WTC11 (cell line): Measurements from ENCODE around the gene SP3. TPM values are rescaled to one million over a fixed set of nuclear protein-coding genes. Genes with fewer than 3 reads are reported as not detected.
A peak's percentile ranks its signal among the peaks of the same experiment; 100 is the strongest.

Experiments
- AFF4 ChIP-seq: sonication (generic); formaldehyde crosslinking; IDR thresholded peaks from 2 replicates; pipeline ENCODE4 v1.8.1; 2023; ENCODE audit warnings: mild to moderate bottlenecking, missing genetic modification reagents, borderline replicate concordance
- ATF1 ChIP-seq: sonication (generic); formaldehyde crosslinking; IDR thresholded peaks from 2 replicates; pipeline ENCODE4 v1.8.1; 2023; ENCODE audit warnings: mild to moderate bottlenecking, moderate library complexity, missing genetic modification reagents
- CDX4 ChIP-seq: fragments of 250-450 bp; sonication (Bioruptor Pico); IDR thresholded peaks from 2 replicates; pipeline ENCODE4 v1.9.0; 2021; ENCODE audit warnings: moderate library complexity, mild to moderate bottlenecking, inconsistent platforms, borderline replicate concordance
- CREB1 ChIP-seq: sonication (generic); formaldehyde crosslinking; IDR thresholded peaks from 2 replicates; pipeline ENCODE4 v1.8.0; 2023; ENCODE audit warnings: mild to moderate bottlenecking, missing genetic modification reagents
- CREM ChIP-seq: sonication (generic); formaldehyde crosslinking; IDR thresholded peaks from 2 replicates; pipeline ENCODE4 v1.8.1; 2022; ENCODE audit warnings: mild to moderate bottlenecking, missing genetic modification reagents, moderate library complexity
- EMX1 ChIP-seq: fragments of 250-450 bp; sonication (Bioruptor Pico); IDR thresholded peaks from 2 replicates; pipeline ENCODE4 v1.8.0; 2021; ENCODE audit warnings: mild to moderate bottlenecking
- FOXK1 ChIP-seq: sonication (generic); formaldehyde crosslinking; IDR thresholded peaks from 2 replicates; pipeline ENCODE4 v1.8.0; 2022; ENCODE audit warnings: mild to moderate bottlenecking, moderate library complexity, missing genetic modification reagents
- GRHL2 ChIP-seq: fragments of 250-450 bp; sonication (Bioruptor Pico); IDR thresholded peaks from 2 replicates; pipeline ENCODE4 v1.8.0; 2022; ENCODE audit warnings: mild to moderate bottlenecking, moderate library complexity; ENCODE audit not compliant: insufficient replicate concordance, severe bottlenecking
- HMGA2 ChIP-seq: fragments of 250-450 bp; sonication (Bioruptor Pico); IDR thresholded peaks from 2 replicates; pipeline ENCODE4 v1.4.0; 2021; ENCODE audit warnings: mild to moderate bottlenecking, moderate library complexity
- IRF2 ChIP-seq: sonication (generic); formaldehyde crosslinking; IDR thresholded peaks from 2 replicates; pipeline ENCODE4 v1.8.0; 2022; ENCODE audit warnings: low read depth, missing genetic modification reagents, borderline replicate concordance
- JUN ChIP-seq: sonication (generic); formaldehyde crosslinking; IDR thresholded peaks from 2 replicates; pipeline ENCODE4 v1.8.0; 2023; ENCODE audit warnings: mild to moderate bottlenecking, missing genetic modification reagents
- MYBL2 ChIP-seq: sonication (generic); formaldehyde crosslinking; IDR thresholded peaks from 2 replicates; pipeline ENCODE4 v1.8.1; 2023; ENCODE audit warnings: mild to moderate bottlenecking, moderate library complexity, missing genetic modification reagents
- NFE2L1 ChIP-seq: sonication (generic); formaldehyde crosslinking; IDR thresholded peaks from 2 replicates; pipeline ENCODE4 v1.8.1; 2023; ENCODE audit warnings: missing genetic modification reagents
- NR2C2 ChIP-seq: sonication (generic); formaldehyde crosslinking; IDR thresholded peaks from 2 replicates; pipeline ENCODE4 v1.8.0; 2022; ENCODE audit warnings: mild to moderate bottlenecking, missing genetic modification reagents
- PRDM15 ChIP-seq: sonication (generic); formaldehyde crosslinking; IDR thresholded peaks from 2 replicates; pipeline ENCODE4 v1.8.0; 2022; ENCODE audit warnings: missing genetic modification reagents
- ZBTB21 ChIP-seq: sonication (generic); formaldehyde crosslinking; IDR thresholded peaks from 2 replicates; pipeline ENCODE4 v1.8.1; 2023; ENCODE audit warnings: mild to moderate bottlenecking, missing genetic modification reagents, borderline replicate concordance
- ZNF121 ChIP-seq: sonication (generic); formaldehyde crosslinking; IDR thresholded peaks from 2 replicates; pipeline ENCODE4 v1.8.0; 2023; ENCODE audit warnings: missing genetic modification reagents
- ZNF317 ChIP-seq: sonication (generic); formaldehyde crosslinking; IDR thresholded peaks from 2 replicates; pipeline ENCODE4 v1.8.1; 2023; ENCODE audit warnings: low read depth, mild to moderate bottlenecking, moderate library complexity, missing genetic modification reagents, borderline replicate concordance
- ZNF416 ChIP-seq: fragments of 250-450 bp; sonication (Bioruptor Pico); IDR thresholded peaks from 2 replicates; pipeline ENCODE4 v1.9.0; 2021; ENCODE audit warnings: mild to moderate bottlenecking, inconsistent platforms
- total RNA-seq: library from RNA; stranded (reverse); gene quantifications from 3 replicates; pipeline ENCODE4 v1.2.3, GENCODE V29; 2021
- TF ChIP-seq, protein P1 (sequence below): sonication (generic); formaldehyde crosslinking; IDR thresholded peaks from 2 replicates; pipeline ENCODE4 v1.8.1; 2022; ENCODE audit warnings: mild to moderate bottlenecking, moderate library complexity, missing genetic modification reagents
- TF ChIP-seq, protein P2 (sequence below): fragments of 250-450 bp; sonication (Bioruptor Pico); IDR thresholded peaks from 2 replicates; pipeline ENCODE4 v1.9.0; 2021; ENCODE audit warnings: mild to moderate bottlenecking
- TF ChIP-seq, protein P3 (sequence below): sonication (generic); formaldehyde crosslinking; IDR thresholded peaks from 2 replicates; pipeline ENCODE4 v1.8.1; 2023; ENCODE audit warnings: mild to moderate bottlenecking, missing genetic modification reagents
- TF ChIP-seq, protein P4 (sequence below): sonication (generic); formaldehyde crosslinking; conservative IDR thresholded peaks from 2 replicates; pipeline ENCODE4 v1.8.1; 2022; ENCODE audit warnings: mild to moderate bottlenecking, missing genetic modification reagents
- TF ChIP-seq, protein P5 (sequence below): sonication (generic); formaldehyde crosslinking; IDR thresholded peaks from 2 replicates; pipeline ENCODE4 v1.8.1; 2023; ENCODE audit warnings: mild to moderate bottlenecking, missing genetic modification reagents, moderate library complexity

Gene SP3
- total RNA-seq, 1 experiment from 2014 or later = 88.5 TPM

GRCh38 chr2:173965372-173966025 lies at the start of gene SP3 (continued):
- TF ChIP-seq AFF4 (CRISPR knock-in tag) = no peak
- TF ChIP-seq MYBL2 (CRISPR knock-in tag) = peak; percentile 52; the same call in 1 of the 2 replicates
- TF ChIP-seq, protein P1, sequence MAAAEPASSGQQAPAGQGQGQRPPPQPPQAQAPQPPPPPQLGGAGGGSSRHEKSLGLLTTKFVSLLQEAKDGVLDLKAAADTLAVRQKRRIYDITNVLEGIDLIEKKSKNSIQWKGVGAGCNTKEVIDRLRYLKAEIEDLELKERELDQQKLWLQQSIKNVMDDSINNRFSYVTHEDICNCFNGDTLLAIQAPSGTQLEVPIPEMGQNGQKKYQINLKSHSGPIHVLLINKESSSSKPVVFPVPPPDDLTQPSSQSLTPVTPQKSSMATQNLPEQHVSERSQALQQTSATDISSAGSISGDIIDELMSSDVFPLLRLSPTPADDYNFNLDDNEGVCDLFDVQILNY (CRISPR knock-in tag) = no peak
- TF ChIP-seq HMGA2 (CRISPR knock-in tag) = no peak
- TF ChIP-seq, protein P2, sequence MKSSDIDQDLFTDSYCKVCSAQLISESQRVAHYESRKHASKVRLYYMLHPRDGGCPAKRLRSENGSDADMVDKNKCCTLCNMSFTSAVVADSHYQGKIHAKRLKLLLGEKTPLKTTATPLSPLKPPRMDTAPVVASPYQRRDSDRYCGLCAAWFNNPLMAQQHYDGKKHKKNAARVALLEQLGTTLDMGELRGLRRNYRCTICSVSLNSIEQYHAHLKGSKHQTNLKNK (CRISPR knock-in tag) = no peak
- no peak for TF ChIP-seq CREB1
- TF ChIP-seq ZNF416 (CRISPR knock-in tag) = no peak
- TF ChIP-seq ATF1 (CRISPR knock-in tag) = peak; percentile 77; the same call in 1 of the 2 replicates
- no peak for TF ChIP-seq EMX1
- TF ChIP-seq, protein P3, sequence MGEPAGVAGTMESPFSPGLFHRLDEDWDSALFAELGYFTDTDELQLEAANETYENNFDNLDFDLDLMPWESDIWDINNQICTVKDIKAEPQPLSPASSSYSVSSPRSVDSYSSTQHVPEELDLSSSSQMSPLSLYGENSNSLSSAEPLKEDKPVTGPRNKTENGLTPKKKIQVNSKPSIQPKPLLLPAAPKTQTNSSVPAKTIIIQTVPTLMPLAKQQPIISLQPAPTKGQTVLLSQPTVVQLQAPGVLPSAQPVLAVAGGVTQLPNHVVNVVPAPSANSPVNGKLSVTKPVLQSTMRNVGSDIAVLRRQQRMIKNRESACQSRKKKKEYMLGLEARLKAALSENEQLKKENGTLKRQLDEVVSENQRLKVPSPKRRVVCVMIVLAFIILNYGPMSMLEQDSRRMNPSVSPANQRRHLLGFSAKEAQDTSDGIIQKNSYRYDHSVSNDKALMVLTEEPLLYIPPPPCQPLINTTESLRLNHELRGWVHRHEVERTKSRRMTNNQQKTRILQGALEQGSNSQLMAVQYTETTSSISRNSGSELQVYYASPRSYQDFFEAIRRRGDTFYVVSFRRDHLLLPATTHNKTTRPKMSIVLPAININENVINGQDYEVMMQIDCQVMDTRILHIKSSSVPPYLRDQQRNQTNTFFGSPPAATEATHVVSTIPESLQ = no peak
- TF ChIP-seq PRDM15 (CRISPR knock-in tag) = peak; percentile 46; the same call in 1 of the 2 replicates
- TF ChIP-seq, protein P4, sequence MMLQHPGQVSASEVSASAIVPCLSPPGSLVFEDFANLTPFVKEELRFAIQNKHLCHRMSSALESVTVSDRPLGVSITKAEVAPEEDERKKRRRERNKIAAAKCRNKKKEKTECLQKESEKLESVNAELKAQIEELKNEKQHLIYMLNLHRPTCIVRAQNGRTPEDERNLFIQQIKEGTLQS (CRISPR knock-in tag) = no peak
- TF ChIP-seq ZBTB21 = no peak
- TF ChIP-seq CREM (CRISPR knock-in tag) = no peak
- TF ChIP-seq GRHL2 (CRISPR knock-in tag) = no peak
- no peak for TF ChIP-seq IRF2 (CRISPR knock-in tag)
- no peak for TF ChIP-seq NR2C2 (CRISPR knock-in tag)
- TF ChIP-seq JUN (CRISPR knock-in tag) = 0 out of 2 replicates have a peak, but pooled peaks have one; percentile 38
- peak; percentile 39; the same call in 1 of the 2 replicates for TF ChIP-seq NFE2L1 (CRISPR knock-in tag)
- TF ChIP-seq, protein P5, sequence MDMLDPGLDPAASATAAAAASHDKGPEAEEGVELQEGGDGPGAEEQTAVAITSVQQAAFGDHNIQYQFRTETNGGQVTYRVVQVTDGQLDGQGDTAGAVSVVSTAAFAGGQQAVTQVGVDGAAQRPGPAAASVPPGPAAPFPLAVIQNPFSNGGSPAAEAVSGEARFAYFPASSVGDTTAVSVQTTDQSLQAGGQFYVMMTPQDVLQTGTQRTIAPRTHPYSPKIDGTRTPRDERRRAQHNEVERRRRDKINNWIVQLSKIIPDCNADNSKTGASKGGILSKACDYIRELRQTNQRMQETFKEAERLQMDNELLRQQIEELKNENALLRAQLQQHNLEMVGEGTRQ (CRISPR knock-in tag) = 0 out of 2 replicates have a peak, but pooled peaks have one; percentile 7
- no peak for TF ChIP-seq ZNF121 (CRISPR knock-in tag)
- TF ChIP-seq FOXK1 (CRISPR knock-in tag) = peak; percentile 83; the same call in 1 of the 2 replicates
- no peak for TF ChIP-seq CDX4 (CRISPR knock-in tag)
- no peak for TF ChIP-seq ZNF317 (CRISPR knock-in tag)
